HepG2 (cell line): ENCODE measurements around the gene CHKB. TPM values are rescaled to one million over a fixed set of nuclear protein-coding genes. Genes with fewer than 3 reads are reported as not detected.
A peak's percentile ranks its signal among the peaks of the same experiment; 100 is the strongest.

Source experiments
- ATAC-seq: fragments of 200-7000 bp; cut with Tn5 transposase; 3 replicates; pipeline ENCODE4 v1.9.1; 2020; ENCODE audit warnings: mild to moderate bottlenecking, moderate library complexity
- BruUV-seq: library from RNA; stranded (reverse); fragments of 400-500 nt; replicated peaks from 2 replicates; lab custom pipeline; 2021; lab: Mats Ljungman, UMichigan
- CTCF ChIA-PET: fragments of 300-600 bp; formaldehyde crosslinking; extraction: SDS; loops from one replicate; lab custom pipeline; 2021; ENCODE audit warnings: low total read pairs, inconsistent platforms, low intra/inter-chr PET ratio; lab: Yijun Ruan, JAX
- POLR2A ChIA-PET: fragments of 350-600 bp; sonication (Branson Sonifier 250); formaldehyde crosslinking; loops from one replicate; lab custom pipeline; 2020; ENCODE audit warnings: antibody characterized with exemption, inconsistent platforms; lab: Yijun Ruan, JAX
- DNase-seq: peaks from one replicate; pipeline ENCODE4 v3.0.0-alpha.2; 2015; ENCODE audit warnings: low spot score
- FAIRE-seq: peaks from 3 replicates; lab custom pipeline; 2011; peaks lifted over from hg19 to GRCh38; lab: Jason Lieb, UNC
- H2AFZ ChIP-seq: one replicate; pipeline ENCODE4 v1.6.1; 2011; ENCODE audit warnings: low read length, inconsistent platforms
- H3K27ac ChIP-seq: fragments of 300-600 bp; 3 replicates; pipeline ENCODE4 v1.8.0; 2011; ENCODE audit warnings: mixed run types, mild to moderate bottlenecking, mixed read lengths, low read length, inconsistent platforms; ENCODE audit not compliant: insufficient read depth; ENCODE audit errors: extremely low read length
- H3K27me3 ChIP-seq, 2 experiments: fragments of 200-600 bp in 1 of 2; 2 replicates in 1 of 2; 3 replicates in 1 of 2; pipeline versions ENCODE4 v1.6.0 to v1.8.0; 2011; ENCODE audit warnings: low read length in 2 of 2, mild to moderate bottlenecking in 2 of 2, moderate library complexity in 2 of 2, inconsistent platforms in 1 of 2; ENCODE audit not compliant: insufficient read depth in 2 of 2, control insufficient read depth in 1 of 2
- H3K36me3 ChIP-seq, 2 experiments: fragments of 200-600 bp in 1 of 2; replicated peaks in 1 of 2; 2 replicates in 1 of 2; 3 replicates in 1 of 2; pipeline versions ENCODE4 v1.5.1 to v1.8.0; 2011; ENCODE audit warnings: low read length in 2 of 2, inconsistent platforms in 1 of 2; ENCODE audit not compliant: insufficient read depth in 2 of 2, control insufficient read depth in 1 of 2
- H3K4me1 ChIP-seq: 2 replicates; pipeline ENCODE4 v1.5.1; 2012; ENCODE audit warnings: low read length, inconsistent platforms; ENCODE audit not compliant: insufficient read depth
- H3K4me2 ChIP-seq: 2 replicates; pipeline ENCODE4 v1.6.0; 2011; ENCODE audit warnings: low read depth, low read length, inconsistent platforms
- H3K4me3 ChIP-seq, 3 experiments: fragments of 200-600 bp in 1 of 3; sonication (generic), shearing (Covaris generic) in 1 of 3; replicated peaks in 1 of 3; 2 replicates each; pipeline ENCODE4 v1.5.1; 2011 to 2016; ENCODE audit warnings: low read length in 3 of 3, inconsistent platforms in 2 of 3, low read depth in 2 of 3, mild to moderate bottlenecking in 2 of 3, control low read depth in 1 of 3, mixed read lengths in 1 of 3; ENCODE audit not compliant: insufficient read depth in 1 of 3
- H3K79me2 ChIP-seq: one replicate; pipeline ENCODE4 v1.6.1; 2011; ENCODE audit warnings: low read length, inconsistent platforms; ENCODE audit not compliant: insufficient read depth
- H3K9ac ChIP-seq: 2 replicates; pipeline ENCODE4 v1.6.0; 2011; ENCODE audit warnings: mild to moderate bottlenecking, low read depth, low read length, inconsistent platforms; ENCODE audit not compliant: insufficient read depth
- H3K9me3 ChIP-seq: 2 replicates; pipeline ENCODE4 v1.5.1; 2012; ENCODE audit warnings: mild to moderate bottlenecking, low read length
- H4K20me1 ChIP-seq: 2 replicates; pipeline ENCODE4 v1.6.0; 2011; ENCODE audit warnings: inconsistent platforms, mild to moderate bottlenecking, low read length, moderate library complexity; ENCODE audit not compliant: insufficient read depth
- MED1 ChIP-seq: sonication (generic); formaldehyde crosslinking; IDR thresholded peaks from 2 replicates; pipeline ENCODE4 v1.4.0; 2020; ENCODE audit warnings: missing genetic modification reagents
- SP2 ChIP-seq: sonication (generic); formaldehyde crosslinking; IDR thresholded peaks from 2 replicates; pipeline ENCODE4 v1.5.1; 2020; ENCODE audit warnings: mild to moderate bottlenecking, missing genetic modification reagents
- WGBS: methylation state at CpG from one replicate; pipeline ENCODE4 v1.1.6; 2017; ENCODE audit warnings: low lambda C conversion rate; 5-methylcytosine and 5-hydroxymethylcytosine counted together
- in situ Hi-C: cut with HindIII; loops from 2 replicates; pipeline ENCODE4 v1.10.0; 2017; ENCODE audit warnings: low pct_unique_long_range_greater_than_20kb; ENCODE audit not compliant: extremely low pct_ligation_motif_present
- intact Hi-C: fragments of 100-400 bp; cut with micrococcal nuclease; formaldehyde crosslinking; loops from one replicate; pipeline ENCODE4 v1.10.0; 2022; ENCODE audit not compliant: unreplicated experiment
- polyA plus RNA-seq, 8 experiments: library from polyadenylated mRNA; depleted of rRNA in 3 of 8; stranded (reverse) in 7 of 8; unstranded in 1 of 8; fragments of >200 nt; fragmentation: Illumina TruSeq in 4 of 8; extraction: Trizol in 4 of 8; gene quantifications; 2 replicates each; pipeline versions ENCODE4 v1.2.1 to v1.2.3, GENCODE V29; 2011 to 2016; ENCODE audit warnings: low read depth in 4 of 8, missing spikeins in 1 of 8, mixed read lengths in 1 of 8; ENCODE audit not compliant: insufficient read depth in 1 of 8
- total RNA-seq, 5 experiments: library from RNA; depleted of rRNA; stranded (reverse); fragments of >200 nt; fragmentation: Illumina TruSeq; extraction: Trizol; gene quantifications; 2 replicates each; pipeline ENCODE4 v1.2.3, GENCODE V29; 2016; ENCODE audit warnings: low read depth in 1 of 5
- TF ChIP-seq, protein P1 (sequence below): fragments of 450-650 bp; IDR thresholded peaks from 2 replicates; pipeline ENCODE4 v1.6.1; 2016
- TF ChIP-seq, protein P2 (sequence below): sonication (generic); formaldehyde crosslinking; IDR thresholded peaks from 2 replicates; pipeline ENCODE4 v1.8.1; 2023; ENCODE audit warnings: mild to moderate bottlenecking, missing genetic modification reagents

The CHKB gene
- total and polyA plus RNA-seq, 2 of the 13 experiments (the other 11 are each of a cell fraction or from before 2014, with no cell fraction given): 24.5 to 42.7 TPM

DNA sequence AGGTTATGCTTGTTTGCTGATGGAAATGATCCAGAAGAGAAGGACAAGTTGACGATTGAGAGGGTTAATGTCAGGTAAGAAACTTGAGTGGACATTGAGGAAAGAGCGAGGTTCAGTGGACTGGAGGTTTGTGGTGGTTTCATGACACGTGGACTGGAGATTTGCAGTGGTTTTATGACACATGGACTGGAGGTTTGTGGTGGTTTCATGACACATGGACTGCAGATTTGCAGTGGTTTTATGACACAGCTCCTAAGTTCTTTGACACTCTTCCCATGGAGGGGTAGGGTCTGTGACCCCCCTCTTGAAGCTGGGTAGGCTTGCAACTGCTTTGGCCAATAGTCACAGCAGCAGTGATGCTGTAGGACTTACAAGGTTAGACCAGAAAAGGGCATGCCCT, 12.5 kb upstream of the CHKB start:
- in situ Hi-C loops (no loop called here), intact Hi-C loops (no loop called here)
- WGBS: 42% methylated on average over 3 of the region's 3 CpGs
- CTCF ChIA-PET: interaction anchor here (0.6 kb wide), 1 partner anchor 10 kb away, joined by 3 read pairs; no protein-coding TSS in a partner anchor
- H3K79me2 ChIP-seq: no peaks in the 10 kb centered on the region
- no peaks in the 10 kb centered on the region for H3K36me3 ChIP-seq
- TF ChIP-seq SP2 (CRISPR knock-in tag) (no peak), MED1 (CRISPR knock-in tag) (no peak)
- TF ChIP-seq, protein P1, sequence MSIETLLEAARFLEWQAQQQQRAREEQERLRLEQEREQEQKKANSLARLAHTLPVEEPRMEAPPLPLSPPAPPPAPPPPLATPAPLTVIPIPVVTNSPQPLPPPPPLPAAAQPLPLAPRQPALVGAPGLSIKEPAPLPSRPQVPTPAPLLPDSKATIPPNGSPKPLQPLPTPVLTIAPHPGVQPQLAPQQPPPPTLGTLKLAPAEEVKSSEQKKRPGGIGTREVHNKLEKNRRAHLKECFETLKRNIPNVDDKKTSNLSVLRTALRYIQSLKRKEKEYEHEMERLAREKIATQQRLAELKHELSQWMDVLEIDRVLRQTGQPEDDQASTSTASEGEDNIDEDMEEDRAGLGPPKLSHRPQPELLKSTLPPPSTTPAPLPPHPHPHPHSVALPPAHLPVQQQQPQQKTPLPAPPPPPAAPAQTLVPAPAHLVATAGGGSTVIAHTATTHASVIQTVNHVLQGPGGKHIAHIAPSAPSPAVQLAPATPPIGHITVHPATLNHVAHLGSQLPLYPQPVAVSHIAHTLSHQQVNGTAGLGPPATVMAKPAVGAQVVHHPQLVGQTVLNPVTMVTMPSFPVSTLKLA: peak; percentile 59; the same call in 1 of the 2 replicates
- POLR2A ChIA-PET: no interaction called here
- no TSS peak for BruUV-seq
- no peak overlapping the region for H2AFZ ChIP-seq
- no peak for ATAC-seq
- no peak overlapping the region for H3K4me3 ChIP-seq
- H4K20me1 ChIP-seq: no peaks in the 10 kb centered on the region; the same call in 1 of the 2 replicates
- H3K4me1 ChIP-seq: peaks cover 6% of the 10 kb centered on the region
- no peak overlapping the region for H3K4me2 ChIP-seq
- no peak overlapping the region for H3K9ac ChIP-seq
- no peak for FAIRE-seq
- DNase-seq: no peak
- peaks cover 0 to 2% of the 10 kb centered on the region in 2 experiments; a peak in 1 of 5 replicates for H3K27me3 ChIP-seq
- H3K9me3 ChIP-seq: no peaks in the 10 kb centered on the region
- H3K27ac ChIP-seq: no peak overlapping the region

DNA sequence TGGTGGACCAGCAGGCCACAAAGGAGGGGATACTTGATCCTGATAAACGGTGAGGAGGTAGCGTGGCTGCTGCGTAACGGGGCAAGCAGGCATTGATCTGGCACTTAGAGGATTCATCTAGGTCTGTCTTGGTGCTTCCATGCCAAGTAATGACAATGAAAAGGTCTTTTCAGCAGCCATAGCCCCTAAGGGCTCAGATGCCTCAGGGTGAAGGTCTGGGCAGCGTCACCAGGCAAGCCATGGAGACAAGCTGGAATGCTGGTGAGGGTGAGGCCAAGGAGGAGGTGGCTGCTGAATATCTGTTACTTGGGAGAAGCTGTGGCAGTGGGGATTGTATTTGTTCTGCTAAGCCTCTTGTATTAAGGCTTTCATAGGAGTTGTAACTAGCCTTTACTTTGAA, 4.8 kb upstream of the CHKB start:
- no peak overlapping the region for H3K9ac ChIP-seq
- DNase-seq (no peak), FAIRE-seq (no peak), ATAC-seq (no peak)
- no peaks in the 10 kb centered on the region for H3K27me3 ChIP-seq
- H2AFZ ChIP-seq: no peak overlapping the region
- peaks cover 20% of the 10 kb centered on the region for H3K4me1 ChIP-seq
- POLR2A ChIA-PET: no interaction called here
- no peak overlapping the region for H3K4me2 ChIP-seq
- in situ Hi-C loops (no loop called here), intact Hi-C loops (no loop called here)
- BruUV-seq: no TSS peak
- WGBS: 74% methylated on average over 5 of the region's 5 CpGs
- H4K20me1 ChIP-seq: no peaks in the 10 kb centered on the region
- TF ChIP-seq, protein P2, sequence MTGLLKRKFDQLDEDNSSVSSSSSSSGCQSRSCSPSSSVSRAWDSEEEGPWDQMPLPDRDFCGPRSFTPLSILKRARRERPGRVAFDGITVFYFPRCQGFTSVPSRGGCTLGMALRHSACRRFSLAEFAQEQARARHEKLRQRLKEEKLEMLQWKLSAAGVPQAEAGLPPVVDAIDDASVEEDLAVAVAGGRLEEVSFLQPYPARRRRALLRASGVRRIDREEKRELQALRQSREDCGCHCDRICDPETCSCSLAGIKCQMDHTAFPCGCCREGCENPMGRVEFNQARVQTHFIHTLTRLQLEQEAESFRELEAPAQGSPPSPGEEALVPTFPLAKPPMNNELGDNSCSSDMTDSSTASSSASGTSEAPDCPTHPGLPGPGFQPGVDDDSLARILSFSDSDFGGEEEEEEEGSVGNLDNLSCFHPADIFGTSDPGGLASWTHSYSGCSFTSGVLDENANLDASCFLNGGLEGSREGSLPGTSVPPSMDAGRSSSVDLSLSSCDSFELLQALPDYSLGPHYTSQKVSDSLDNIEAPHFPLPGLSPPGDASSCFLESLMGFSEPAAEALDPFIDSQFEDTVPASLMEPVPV (CRISPR knock-in tag): no peak
- TF ChIP-seq, all 625 proteins: peak for 0
- no peaks in the 10 kb centered on the region for H3K36me3 ChIP-seq
- H3K9me3 ChIP-seq: no peaks in the 10 kb centered on the region
- no peak overlapping the region for H3K4me3 ChIP-seq
- no peak overlapping the region for H3K27ac ChIP-seq
- CTCF ChIA-PET: no interaction called here
- no peaks in the 10 kb centered on the region for H3K79me2 ChIP-seq
